Hepatocyte (in vitro differentiated cells): ENCODE data around the gene CRYBB3. TPM values are rescaled to one million over a fixed set of nuclear protein-coding genes. Genes with fewer than 3 reads are reported as not detected.

Experiments used
- DNase-seq: peaks from one replicate; pipeline ENCODE4 v3.0.0-alpha.2; 2016; ENCODE audit warnings: low spot score
- H2AFZ ChIP-seq: fragments of 200-600 bp; sonication (generic); 2 replicates; pipeline ENCODE4 v1.6.0; 2016; ENCODE audit warnings: antibody characterized with exemption, mild to moderate bottlenecking
- H3K27ac ChIP-seq: fragments of 200-600 bp; sonication (generic); 2 replicates; pipeline ENCODE4 v1.5.1; 2016; ENCODE audit warnings: mild to moderate bottlenecking
- H3K27me3 ChIP-seq: fragments of 200-600 bp; sonication (generic); 2 replicates; pipeline ENCODE4 v1.6.1; 2016
- H3K36me3 ChIP-seq: fragments of 200-600 bp; sonication (generic); replicated peaks from 2 replicates; pipeline ENCODE4 v1.5.1; 2016; ENCODE audit warnings: low read depth; ENCODE audit not compliant: insufficient read depth
- H3K4me1 ChIP-seq: fragments of 200-600 bp; sonication (generic); 2 replicates; pipeline ENCODE4 v1.5.1; 2016; ENCODE audit warnings: mild to moderate bottlenecking, moderate library complexity; ENCODE audit not compliant: insufficient read depth
- H3K4me2 ChIP-seq: fragments of 200-600 bp; sonication (generic); 2 replicates; pipeline ENCODE4 v1.6.0; 2016
- H3K4me3 ChIP-seq: fragments of 200-600 bp; sonication (generic); 2 replicates; pipeline ENCODE4 v1.5.1; 2016; ENCODE audit warnings: mild to moderate bottlenecking
- H3K79me2 ChIP-seq: fragments of 200-600 bp; sonication (generic); 2 replicates; pipeline ENCODE4 v1.6.0; 2017; ENCODE audit warnings: mild to moderate bottlenecking
- H3K9me2 ChIP-seq: fragments of 200-600 bp; sonication (generic); replicated peaks from 2 replicates; pipeline ENCODE4 v1.6.0; 2017; ENCODE audit warnings: mild to moderate bottlenecking; ENCODE audit not compliant: insufficient read depth
- H3K9me3 ChIP-seq: fragments of 200-600 bp; sonication (generic); 2 replicates; pipeline ENCODE4 v1.5.1; 2016; ENCODE audit warnings: low read depth, mild to moderate bottlenecking
- H4K20me1 ChIP-seq: fragments of 200-600 bp; sonication (generic); 2 replicates; pipeline ENCODE4 v1.6.0; 2016; ENCODE audit warnings: mild to moderate bottlenecking; ENCODE audit not compliant: insufficient read depth, poor library complexity, severe bottlenecking
- EZH2 ChIP-seq: fragments of 200-600 bp; sonication (generic); IDR thresholded peaks from 2 replicates; pipeline ENCODE4 v1.6.1; 2016; ENCODE audit warnings: antibody characterized with exemption, mild to moderate bottlenecking, borderline replicate concordance
- EZH2phosphoT487 ChIP-seq: fragments of 200-600 bp; sonication (generic); IDR thresholded peaks from one replicate; pipeline ENCODE4 v1.6.1; 2018; ENCODE audit warnings: antibody characterized with exemption, mild to moderate bottlenecking, low read depth, moderate library complexity; ENCODE audit not compliant: unreplicated experiment, severe bottlenecking
- WGBS: methylation state at CpG from one replicate; pipeline ENCODE4 v1.1.6; 2016; ENCODE audit warnings: low lambda C conversion rate; ENCODE audit errors: missing lambda C conversion rate; 5-methylcytosine and 5-hydroxymethylcytosine counted together
- polyA plus RNA-seq: library from polyadenylated mRNA; unstranded; fragments of >200 nt; fragmentation: Nextera tagmentation; extraction: Ambion mirVana; gene quantifications from 2 replicates; pipeline ENCODE4 v1.2.1, GENCODE V29; 2016
- total RNA-seq: library from RNA; depleted of rRNA; stranded (reverse); fragments of >200 nt; gene quantifications from 2 replicates; pipeline ENCODE4 v1.2.3, GENCODE V29; 2014
- TF ChIP-seq, protein P1 (sequence below): fragments of 200-600 bp; sonication (generic); IDR thresholded peaks from 2 replicates; pipeline ENCODE4 v1.5.1; 2016; ENCODE audit warnings: antibody characterized with exemption, mild to moderate bottlenecking; ENCODE audit not compliant: poor library complexity

The CRYBB3 gene
- total and polyA plus RNA-seq, 2 experiments from 2014 or later, result not detected

DNA sequence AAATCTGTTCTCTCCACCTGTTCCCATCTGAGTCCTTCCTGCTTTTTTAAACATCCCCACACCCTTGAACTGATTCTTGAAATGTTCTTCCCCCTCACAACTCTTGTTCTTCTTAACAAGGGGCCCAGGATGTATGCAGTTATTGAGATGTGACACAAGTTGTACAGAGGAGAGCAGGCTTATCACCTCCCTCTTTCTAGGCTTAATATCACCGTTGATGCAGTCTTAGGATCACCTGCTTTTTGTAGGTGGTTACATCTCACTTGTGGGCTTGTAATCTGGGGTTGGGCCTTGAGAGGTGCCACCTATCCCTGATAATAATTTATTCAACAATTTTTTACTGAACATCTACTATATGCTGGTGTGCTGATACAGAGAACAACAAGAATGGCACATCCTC is 6.2 kb downstream of the CRYBB3 start:
- Histone ChIP-seq H3K79me2 (no peaks in the 10 kb centered on the region), H3K27ac (no peak overlapping the region), H3K4me1 (no peaks in the 10 kb centered on the region), H3K9me3 (no peaks in the 10 kb centered on the region), H4K20me1 (no peaks in the 10 kb centered on the region), H3K4me2 (no peak overlapping the region), H3K27me3 (no peaks in the 10 kb centered on the region), H3K9me2 (no peaks in the 10 kb centered on the region), H3K36me3 (no peaks in the 10 kb centered on the region), H3K4me3 (no peak overlapping the region), H2AFZ (no peak overlapping the region)
- TF ChIP-seq EZH2phosphoT487 (no peak), EZH2 (no peak)
- TF ChIP-seq, protein P1, sequence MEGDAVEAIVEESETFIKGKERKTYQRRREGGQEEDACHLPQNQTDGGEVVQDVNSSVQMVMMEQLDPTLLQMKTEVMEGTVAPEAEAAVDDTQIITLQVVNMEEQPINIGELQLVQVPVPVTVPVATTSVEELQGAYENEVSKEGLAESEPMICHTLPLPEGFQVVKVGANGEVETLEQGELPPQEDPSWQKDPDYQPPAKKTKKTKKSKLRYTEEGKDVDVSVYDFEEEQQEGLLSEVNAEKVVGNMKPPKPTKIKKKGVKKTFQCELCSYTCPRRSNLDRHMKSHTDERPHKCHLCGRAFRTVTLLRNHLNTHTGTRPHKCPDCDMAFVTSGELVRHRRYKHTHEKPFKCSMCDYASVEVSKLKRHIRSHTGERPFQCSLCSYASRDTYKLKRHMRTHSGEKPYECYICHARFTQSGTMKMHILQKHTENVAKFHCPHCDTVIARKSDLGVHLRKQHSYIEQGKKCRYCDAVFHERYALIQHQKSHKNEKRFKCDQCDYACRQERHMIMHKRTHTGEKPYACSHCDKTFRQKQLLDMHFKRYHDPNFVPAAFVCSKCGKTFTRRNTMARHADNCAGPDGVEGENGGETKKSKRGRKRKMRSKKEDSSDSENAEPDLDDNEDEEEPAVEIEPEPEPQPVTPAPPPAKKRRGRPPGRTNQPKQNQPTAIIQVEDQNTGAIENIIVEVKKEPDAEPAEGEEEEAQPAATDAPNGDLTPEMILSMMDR, result no peak
- no peak for DNase-seq
- 91% methylated on average over 1 of the region's 1 CpG for WGBS

DNA sequence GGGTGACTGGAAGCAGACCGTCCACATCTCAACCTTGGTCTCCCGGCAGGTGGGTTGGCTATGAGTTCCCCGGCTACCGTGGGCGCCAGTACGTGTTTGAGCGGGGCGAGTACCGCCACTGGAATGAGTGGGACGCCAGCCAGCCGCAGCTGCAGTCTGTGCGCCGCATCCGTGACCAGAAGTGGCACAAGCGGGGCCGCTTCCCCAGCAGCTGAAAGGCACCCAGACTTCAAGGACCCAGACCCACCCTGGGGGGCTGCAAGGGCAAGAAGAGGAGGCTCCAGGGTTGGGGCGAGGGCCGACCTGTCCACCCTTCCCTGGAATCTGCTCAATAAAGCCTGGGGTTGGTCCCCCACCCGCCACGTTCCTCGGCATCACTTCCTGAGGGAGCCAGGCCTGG is 7.3 kb downstream of the CRYBB3 start:
- Histone ChIP-seq H2AFZ (no peak overlapping the region), H3K9me3 (no peaks in the 10 kb centered on the region)
- WGBS, result 96% methylated on average over 21 of the region's 21 CpGs

DNA sequence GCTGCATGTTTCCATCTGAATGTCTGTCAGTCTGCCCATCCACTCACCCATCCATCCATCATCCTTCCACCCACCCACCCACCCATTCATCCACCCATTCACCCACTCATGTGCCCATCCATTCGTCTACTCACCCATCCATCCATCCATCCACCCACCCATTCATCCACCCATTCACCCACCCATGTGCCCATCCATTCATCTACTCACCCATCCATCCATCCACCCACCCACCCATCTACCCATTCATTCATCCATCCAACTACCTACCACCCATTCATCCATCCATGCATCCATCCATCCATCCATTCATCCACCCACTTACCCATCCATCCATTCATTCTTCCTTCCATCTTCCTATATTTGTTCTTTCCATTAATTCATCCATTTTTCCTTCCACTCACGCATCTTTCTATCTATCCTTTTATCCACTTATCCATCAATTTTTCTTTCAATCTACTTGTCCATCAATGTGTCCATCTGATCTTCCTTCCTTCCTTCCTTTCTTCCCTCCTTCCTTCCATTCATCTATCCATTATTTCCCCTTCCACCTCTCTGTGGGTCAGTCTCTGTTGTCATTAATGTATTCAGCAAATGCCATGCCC is 8.0 kb downstream of the CRYBB3 start:
- no peak overlapping the region for H3K4me2 ChIP-seq
- no peak overlapping the region for H3K27ac ChIP-seq
- H4K20me1 ChIP-seq, result no peaks in the 10 kb centered on the region
- no peaks in the 10 kb centered on the region for H3K9me3 ChIP-seq
- H3K36me3 ChIP-seq, result no peaks in the 10 kb centered on the region
- H3K4me1 ChIP-seq, result no peaks in the 10 kb centered on the region
- H2AFZ ChIP-seq, result no peak overlapping the region
- H3K9me2 ChIP-seq, result no peaks in the 10 kb centered on the region
- 100% methylated on average over 1 of the region's 2 CpGs for WGBS
- TF ChIP-seq EZH2 (no peak), EZH2phosphoT487 (no peak)
- TF ChIP-seq, protein P1, result no peak
- H3K79me2 ChIP-seq, result no peaks in the 10 kb centered on the region
- no peaks in the 10 kb centered on the region for H3K27me3 ChIP-seq
- DNase-seq, result no peak
- no peak overlapping the region for H3K4me3 ChIP-seq

More for the DNA sequence above, 7.3 kb downstream of the CRYBB3 start:
- TF ChIP-seq, protein P1, result no peak
- TF ChIP-seq EZH2, result no peak
- no peak for TF ChIP-seq EZH2phosphoT487
- H3K27me3 ChIP-seq, result no peaks in the 10 kb centered on the region
- H3K4me1 ChIP-seq, result no peaks in the 10 kb centered on the region
- no peak overlapping the region for H3K4me2 ChIP-seq
- H3K36me3 ChIP-seq, result no peaks in the 10 kb centered on the region
- DNase-seq, result no peak
- no peaks in the 10 kb centered on the region for H3K9me2 ChIP-seq
- no peak overlapping the region for H3K4me3 ChIP-seq
- H3K79me2 ChIP-seq, result no peaks in the 10 kb centered on the region
- no peaks in the 10 kb centered on the region for H4K20me1 ChIP-seq
- no peak overlapping the region for H3K27ac ChIP-seq
